Camera-type eye (tissue), 1 donor: ENCODE data around the gene SERTAD1. TPM values are rescaled to one million over a fixed set of nuclear protein-coding genes. Genes with fewer than 3 reads are reported as not detected.

Experiments
- total RNA-seq: library from RNA; depleted of rRNA; stranded (reverse); fragments of >200 nt; gene quantifications from one replicate; pipeline ENCODE4 v1.2.3, GENCODE V29; 2014

Gene SERTAD1, protein sequence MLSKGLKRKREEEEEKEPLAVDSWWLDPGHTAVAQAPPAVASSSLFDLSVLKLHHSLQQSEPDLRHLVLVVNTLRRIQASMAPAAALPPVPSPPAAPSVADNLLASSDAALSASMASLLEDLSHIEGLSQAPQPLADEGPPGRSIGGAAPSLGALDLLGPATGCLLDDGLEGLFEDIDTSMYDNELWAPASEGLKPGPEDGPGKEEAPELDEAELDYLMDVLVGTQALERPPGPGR
- 4.1 TPM for total RNA-seq

DNA sequence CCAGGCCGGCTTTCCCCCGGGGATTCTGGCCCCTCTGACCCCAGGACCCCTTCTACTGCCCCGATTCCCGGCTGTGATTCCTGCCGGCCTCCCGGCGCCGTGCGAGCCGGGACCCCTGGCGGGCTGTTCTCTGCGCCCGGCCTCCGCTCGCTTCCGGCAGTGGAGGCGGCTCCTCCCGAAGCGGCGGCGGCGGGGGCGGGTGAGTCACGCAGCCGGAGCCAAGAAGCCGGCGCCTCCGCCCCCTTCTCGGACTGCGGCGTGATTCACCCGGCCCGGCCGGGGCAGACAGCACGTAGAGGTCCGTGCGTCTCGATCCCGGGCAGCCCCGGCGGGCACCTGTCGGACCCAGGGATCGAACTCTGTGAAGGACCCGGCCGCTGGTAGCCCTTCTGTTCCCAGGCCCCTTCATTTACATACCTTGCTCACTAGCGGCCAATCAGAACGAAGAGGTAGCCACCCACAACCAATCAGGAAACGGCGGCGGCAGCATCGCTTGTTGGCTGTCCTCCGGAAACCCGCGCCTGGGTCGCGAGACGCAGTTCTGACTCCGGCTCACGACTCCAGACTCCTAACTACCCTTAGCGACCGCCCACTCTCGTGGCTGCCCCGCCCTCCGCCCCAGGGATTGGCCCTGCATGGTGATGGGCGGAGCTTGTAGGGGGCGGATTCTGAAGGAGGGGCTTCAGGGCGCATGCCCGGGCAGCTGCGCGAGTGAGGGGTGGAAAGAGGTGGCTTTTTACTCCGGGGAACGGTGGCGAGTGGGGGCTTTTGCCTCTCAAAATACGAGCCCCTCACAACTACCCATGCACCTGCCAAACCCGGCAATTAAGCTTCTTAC is at the start of gene SERTAD1:
Gene SERTAD1, minus strand, starts transcription at position 543 of the 838 bp plus-strand sequence. CDS start 2,446 bp downstream, outside the sequence.

DNA sequence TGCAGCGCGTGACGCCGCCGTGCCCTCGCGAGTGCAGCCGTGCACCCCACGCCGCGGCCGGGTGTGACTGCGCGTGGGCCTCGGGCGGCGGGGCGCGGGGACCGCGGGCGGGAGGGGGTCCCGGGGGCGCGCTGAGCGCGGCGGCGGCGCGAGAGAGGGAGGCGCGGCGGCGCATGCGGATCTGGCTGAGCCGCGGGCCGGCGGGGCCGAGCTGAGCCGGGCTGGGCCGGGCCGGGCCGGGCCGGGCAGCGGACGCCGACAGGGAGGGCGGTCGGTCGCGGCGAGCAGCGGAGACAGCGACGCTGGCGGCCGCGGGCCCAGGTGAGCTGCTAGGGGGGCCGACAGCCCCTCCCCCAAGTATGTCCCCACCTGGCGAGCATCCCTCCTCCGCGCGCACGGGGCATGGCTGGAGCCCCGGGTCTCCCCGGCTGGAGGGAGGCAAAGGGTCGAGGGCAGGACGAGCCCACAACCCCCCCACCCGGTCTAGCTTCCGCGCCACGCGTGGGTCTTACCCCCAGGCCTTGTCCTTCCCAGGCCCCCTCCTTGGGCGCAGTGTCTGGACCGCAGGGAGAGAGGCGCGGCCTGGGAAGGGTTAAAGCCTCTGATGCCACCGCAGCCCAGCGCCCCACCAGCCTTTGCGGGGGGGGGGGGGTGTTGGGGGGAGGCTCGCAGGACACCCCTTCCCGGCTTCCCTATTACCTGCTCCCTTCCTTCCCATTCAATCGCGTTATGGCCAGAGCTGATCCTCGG is 41.4 kb upstream of the SERTAD1 start, which contains the start of gene SPTBN4:
Gene SPTBN4, plus strand, starts transcription at position 17 of the 750 bp plus-strand sequence. CDS start 5,621 bp downstream, outside the sequence.

DNA sequence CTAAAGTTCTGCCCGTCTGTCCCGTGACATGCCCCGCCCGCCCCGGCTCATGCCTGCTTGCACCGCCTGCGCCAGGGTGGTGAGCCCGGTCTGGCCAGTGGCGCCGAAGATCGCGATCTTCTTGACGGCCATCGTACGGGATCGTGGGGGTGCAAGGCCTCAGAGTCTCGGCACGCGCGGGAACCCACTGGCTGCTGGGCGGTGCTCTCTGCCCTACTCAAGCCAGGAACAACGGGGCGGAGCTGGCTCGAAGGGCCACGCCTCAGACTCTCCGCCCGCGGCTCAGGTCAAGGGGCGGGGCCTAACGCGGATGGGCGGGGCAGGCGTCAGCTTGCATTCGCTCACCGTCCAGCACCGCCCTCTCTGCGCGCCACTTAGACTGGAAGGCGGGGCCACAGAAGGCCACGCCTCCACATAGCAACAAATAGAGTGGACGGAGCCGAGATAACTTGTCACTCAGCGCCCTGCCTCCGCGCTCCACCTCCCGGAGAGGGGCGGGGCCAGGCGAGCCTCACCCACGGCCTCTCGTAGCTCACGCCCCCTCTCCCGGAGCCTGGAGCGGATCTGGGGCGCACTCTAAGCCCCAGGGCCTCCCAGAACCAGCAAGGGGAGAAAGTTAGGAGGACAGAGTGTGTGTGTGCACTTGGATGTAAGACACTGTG is 39.9 kb upstream of the SERTAD1 start, which contains the start of gene BLVRB:
Gene BLVRB, minus strand, starts transcription at position 189 of the 662 bp plus-strand sequence. Its CDS starts 57 bp downstream, at position 132.

DNA sequence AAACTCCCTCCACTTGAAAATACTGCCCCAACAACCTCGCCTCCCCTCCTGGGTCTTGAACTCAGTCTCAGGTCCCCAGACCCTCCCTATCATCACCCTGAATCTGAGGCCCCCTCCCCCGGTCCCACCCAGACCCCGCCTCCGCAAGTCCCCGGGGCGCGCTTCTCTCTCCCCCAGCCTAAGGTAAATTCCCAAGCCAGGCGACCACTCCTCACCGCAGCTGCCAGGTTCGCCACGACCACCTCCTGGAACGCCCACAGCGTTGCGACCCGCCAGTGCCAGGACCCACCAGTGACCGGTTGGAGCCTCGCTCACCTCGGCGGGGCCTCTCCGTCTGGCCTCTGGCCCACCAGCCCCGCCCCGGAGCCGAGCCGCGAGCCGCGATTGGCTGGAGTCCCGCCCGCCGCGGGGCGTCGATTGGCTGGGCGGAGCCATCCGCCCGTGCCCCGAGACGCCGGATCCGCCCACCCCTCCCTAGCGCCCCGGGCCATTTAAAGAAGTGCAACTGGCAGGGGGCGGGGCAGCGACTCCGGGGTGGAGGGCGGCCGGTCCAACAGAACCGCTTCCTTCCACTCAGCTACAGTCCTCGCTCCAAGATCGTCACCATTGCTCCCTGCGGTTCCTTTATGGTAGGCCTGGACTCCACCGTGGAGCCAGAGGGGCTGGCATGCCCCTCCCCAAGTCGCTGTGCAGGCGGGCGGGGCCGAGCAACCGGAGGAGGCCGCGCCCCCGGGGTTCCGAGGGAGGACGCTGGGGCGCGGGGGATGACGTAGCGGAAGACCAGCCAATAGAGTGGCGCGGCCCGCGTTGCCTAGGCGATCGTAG is 18.4 kb upstream of the SERTAD1 start, which contains the start of gene SERTAD3:
Gene SERTAD3, minus strand, starts transcription at position 336 of the 825 bp plus-strand sequence. CDS start 2,255 bp downstream, outside the sequence.

DNA sequence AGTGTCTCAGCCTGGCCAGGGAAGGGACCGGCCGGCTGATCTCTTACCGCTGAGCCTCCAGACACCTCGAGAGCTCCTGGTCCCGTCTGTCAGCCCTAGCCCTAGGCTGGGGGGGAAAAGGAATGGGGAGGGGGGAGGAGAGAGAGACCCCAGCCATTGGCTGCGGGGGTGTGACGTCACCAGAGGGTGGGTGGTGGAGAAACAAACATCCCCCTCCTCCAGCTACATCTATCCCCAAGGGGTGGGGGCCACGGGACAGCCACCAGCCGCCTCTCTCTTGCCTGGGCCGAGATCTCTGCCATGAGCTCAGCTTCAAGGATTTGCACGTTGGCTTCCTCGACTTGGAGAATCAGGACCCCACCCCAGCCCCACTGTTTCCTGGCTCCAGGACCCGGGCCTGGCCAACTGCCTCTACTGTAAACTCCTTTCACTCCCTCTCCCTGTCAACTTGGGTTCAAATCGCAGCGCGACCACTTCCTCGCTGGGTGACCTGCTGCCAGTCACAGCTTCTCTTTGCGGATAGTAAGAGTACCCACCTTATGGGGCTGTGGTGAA is 12.4 kb downstream of the SERTAD1 start, which contains the start of gene PRX:
Gene PRX, minus strand, starts transcription at position 88 of the 555 bp plus-strand sequence. CDS start 5,446 bp downstream, outside the sequence.

DNA sequence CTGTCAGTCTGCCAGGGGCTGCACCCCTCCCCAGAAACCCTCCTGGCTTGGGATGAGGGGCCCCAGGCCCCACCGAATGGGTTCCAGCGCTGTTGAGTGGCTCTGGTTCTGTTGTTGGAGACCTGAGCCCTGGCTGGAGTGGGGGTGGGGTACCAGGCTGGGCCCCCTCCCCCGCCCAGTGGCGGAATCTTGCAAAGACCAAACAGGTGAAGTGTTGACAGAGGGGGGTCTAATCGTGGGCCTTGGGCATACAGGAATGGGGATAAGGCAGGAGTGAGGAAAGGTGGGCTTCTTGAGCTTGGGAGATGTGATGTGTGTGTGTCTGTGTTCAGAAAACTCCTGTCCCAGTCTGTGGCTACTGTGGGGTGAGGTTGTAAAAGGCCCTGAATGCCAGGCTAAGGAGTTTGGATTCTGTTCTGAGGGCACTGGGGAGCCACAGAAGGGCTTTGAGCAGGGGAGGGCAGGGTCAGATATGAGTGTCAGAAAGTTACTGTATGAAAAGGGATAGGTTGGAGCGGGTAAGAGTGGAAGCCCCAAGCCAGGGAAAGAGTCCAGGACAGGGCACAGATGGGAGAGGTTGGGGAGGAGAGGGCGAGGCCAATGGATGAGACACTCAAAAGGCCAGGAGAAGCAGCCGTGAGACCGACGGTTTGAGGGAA is 35.6 kb downstream of the SERTAD1 start, which contains the start of gene HIPK4:
Gene HIPK4, minus strand, starts transcription at position 98 of the 659 bp plus-strand sequence. CDS start 279 bp downstream, outside the sequence.

Other genes with a start within 250 kb of the SERTAD1 start
- 12.8 TPM for gene MAP3K10, start 234.6 kb downstream of the SERTAD1 start, total RNA-seq
- 5.7 TPM for gene TTC9B, start 207.6 kb downstream of the SERTAD1 start, total RNA-seq
- not detected for gene CCNP, start 199.3 kb downstream of the SERTAD1 start, total RNA-seq
- 174 TPM for gene AKT2, start 140.6 kb downstream of the SERTAD1 start, total RNA-seq
- 16.4 TPM for gene C19orf47, start 77.6 kb downstream of the SERTAD1 start, total RNA-seq
- 371 TPM for gene PLD3, start 77.3 kb downstream of the SERTAD1 start, total RNA-seq
- not detected for gene HIPK4, start 35.8 kb downstream of the SERTAD1 start, total RNA-seq
- 13.4 TPM for gene PRX, start 12.6 kb downstream of the SERTAD1 start, total RNA-seq
- gene SERTAD3, start 18.3 kb upstream of the SERTAD1 start, total RNA-seq: 15.1 TPM
- 43.0 TPM for gene BLVRB, start 39.8 kb upstream of the SERTAD1 start, total RNA-seq
- gene SPTBN4, start 41.0 kb upstream of the SERTAD1 start, total RNA-seq: 14.8 TPM
- 11.7 TPM for gene SHKBP1, start 150.9 kb upstream of the SERTAD1 start, total RNA-seq
- 220 TPM for gene LTBP4, start 175.4 kb upstream of the SERTAD1 start, total RNA-seq